Astrocyte (in vitro differentiated cells and primary cell): Measurements from ENCODE around the gene FUT7. TPM values are rescaled to one million over a fixed set of nuclear protein-coding genes. Genes with fewer than 3 reads are reported as not detected.

Experiments used
- DNase-seq: peaks from one replicate; pipeline ENCODE4 v3.0.0-alpha.2; 2010; ENCODE audit warnings: low read depth
- FAIRE-seq: peaks from 2 replicates; lab custom pipeline; 2011; peaks lifted over from hg19 to GRCh38; lab: Jason Lieb, UNC
- H2AFZ ChIP-seq: 2 replicates; pipeline ENCODE4 v1.6.0; 2012; ENCODE audit warnings: low read depth, low read length, inconsistent platforms
- H3K27ac ChIP-seq: 2 replicates; pipeline ENCODE4 v1.5.1; 2011; ENCODE audit warnings: low read depth, low read length, inconsistent platforms
- H3K27me3 ChIP-seq: 2 replicates; pipeline ENCODE4 v1.6.0; 2011; ENCODE audit warnings: low read length, inconsistent platforms; ENCODE audit not compliant: insufficient read depth
- H3K36me3 ChIP-seq: 2 replicates; pipeline ENCODE4 v1.5.1; 2011; ENCODE audit warnings: low read length, inconsistent platforms; ENCODE audit not compliant: insufficient read depth
- H3K4me1 ChIP-seq: 2 replicates; pipeline ENCODE4 v1.5.1; 2011; ENCODE audit warnings: low read length, inconsistent platforms; ENCODE audit not compliant: insufficient read depth
- H3K4me2 ChIP-seq: 2 replicates; pipeline ENCODE4 v1.6.0; 2012; ENCODE audit warnings: low read length, inconsistent platforms
- H3K4me3 ChIP-seq: 2 replicates; pipeline ENCODE4 v1.5.1; 2011; ENCODE audit warnings: low read depth, mild to moderate bottlenecking, low read length, inconsistent platforms; ENCODE audit not compliant: insufficient read depth
- H3K79me2 ChIP-seq: 2 replicates; pipeline ENCODE4 v1.6.0; 2012; ENCODE audit warnings: mild to moderate bottlenecking, low read length, inconsistent platforms; ENCODE audit not compliant: insufficient read depth
- H3K9ac ChIP-seq: 2 replicates; pipeline ENCODE4 v1.6.0; 2012; ENCODE audit warnings: mild to moderate bottlenecking, low read length, inconsistent platforms
- H3K9me3 ChIP-seq: 2 replicates; pipeline ENCODE4 v1.5.1; 2012; ENCODE audit warnings: low read depth, mild to moderate bottlenecking, low read length, inconsistent platforms; ENCODE audit not compliant: insufficient read depth
- H4K20me1 ChIP-seq: 2 replicates; pipeline ENCODE4 v1.6.0; 2012; ENCODE audit warnings: low read length, inconsistent platforms; ENCODE audit not compliant: insufficient read depth
- H3K27ac Mint-ChIP-seq: one replicate; pipeline ENCODE4 v1.8.0; 2021; ENCODE audit warnings: mild to moderate bottlenecking, mixed read lengths; ENCODE audit not compliant: unreplicated experiment
- H3K27me3 Mint-ChIP-seq: one replicate; pipeline ENCODE4 v1.8.0; 2021; ENCODE audit warnings: low read depth, mixed read lengths; ENCODE audit not compliant: unreplicated experiment
- H3K36me3 Mint-ChIP-seq: one replicate; pipeline ENCODE4 v1.8.0; 2021; ENCODE audit warnings: low read depth, mixed read lengths; ENCODE audit not compliant: unreplicated experiment
- H3K4me1 Mint-ChIP-seq: one replicate; pipeline ENCODE4 v1.8.0; 2021; ENCODE audit warnings: low read depth, mixed read lengths; ENCODE audit not compliant: unreplicated experiment
- H3K4me3 Mint-ChIP-seq: one replicate; pipeline ENCODE4 v1.8.0; 2021; ENCODE audit warnings: mild to moderate bottlenecking, moderate library complexity, mixed read lengths; ENCODE audit not compliant: unreplicated experiment
- H3K9me3 Mint-ChIP-seq: one replicate; pipeline ENCODE4 v1.8.0; 2021; ENCODE audit warnings: mild to moderate bottlenecking, mixed read lengths; ENCODE audit not compliant: unreplicated experiment
- EZH2 ChIP-seq: IDR thresholded peaks from 2 replicates; pipeline ENCODE4 v1.6.1; 2012; ENCODE audit warnings: mild to moderate bottlenecking, low read length, inconsistent platforms; ENCODE audit not compliant: insufficient read depth
- total RNA-seq: library from RNA; stranded (reverse); gene quantifications from 2 replicates; pipeline ENCODE4 v1.2.1, GENCODE V29; 2021
- TF ChIP-seq, protein P1 (sequence below): IDR thresholded peaks from 2 replicates; pipeline ENCODE4 v1.5.1; 2011; ENCODE audit warnings: low read depth, mild to moderate bottlenecking, inconsistent platforms, low read length, moderate library complexity; ENCODE audit not compliant: insufficient read depth

The FUT7 gene
- total RNA-seq, 1 donor from 2014 or later: not detected

DNA sequence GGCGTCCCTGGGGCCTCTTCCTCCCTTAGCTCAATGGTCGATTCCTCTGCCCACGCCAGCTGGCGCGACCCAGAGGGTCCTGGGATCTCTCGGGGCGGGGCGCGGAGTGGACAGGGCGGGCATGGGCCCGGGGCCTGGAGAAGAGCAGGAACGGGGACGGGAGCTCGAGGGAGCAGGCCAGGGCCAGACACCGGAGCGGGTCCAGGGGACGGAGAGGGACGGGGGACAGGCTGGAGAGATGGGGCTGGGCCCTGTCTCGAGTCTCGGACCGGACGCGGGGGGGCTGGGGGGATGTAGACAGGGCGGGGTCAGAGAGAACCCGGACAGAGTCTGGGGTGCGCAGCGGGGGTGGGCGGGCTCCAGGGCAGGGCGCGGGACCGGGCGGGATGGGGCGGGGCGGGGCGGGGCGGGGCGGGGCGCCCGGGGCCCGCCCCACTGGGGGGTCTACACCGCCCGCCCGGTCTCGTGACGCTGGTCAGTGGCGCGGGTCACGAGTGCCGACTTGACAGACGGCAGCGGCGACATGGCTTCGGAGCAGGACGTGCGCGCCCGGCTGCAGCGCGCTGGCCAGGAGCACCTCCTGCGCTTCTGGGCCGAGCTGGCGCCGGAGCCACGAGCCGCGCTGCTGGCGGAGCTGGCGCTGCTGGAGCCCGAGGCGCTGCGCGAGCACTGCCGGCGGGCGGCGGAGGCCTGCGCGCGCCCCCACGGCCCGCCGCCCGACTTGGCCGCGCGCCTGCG lies 45.3 kb upstream of the FUT7 start, which contains the start of gene UAP1L1:
TSS of gene UAP1L1 (plus strand) at position 508 of the 738 bp plus-strand sequence. CDS start at position 524, 16 bp downstream.
- H3K27me3 Mint-ChIP-seq: peaks cover 33% of the 10 kb centered on the region
- H3K36me3 Mint-ChIP-seq: peaks cover 6% of the 10 kb centered on the region
- TF ChIP-seq, protein P1, sequence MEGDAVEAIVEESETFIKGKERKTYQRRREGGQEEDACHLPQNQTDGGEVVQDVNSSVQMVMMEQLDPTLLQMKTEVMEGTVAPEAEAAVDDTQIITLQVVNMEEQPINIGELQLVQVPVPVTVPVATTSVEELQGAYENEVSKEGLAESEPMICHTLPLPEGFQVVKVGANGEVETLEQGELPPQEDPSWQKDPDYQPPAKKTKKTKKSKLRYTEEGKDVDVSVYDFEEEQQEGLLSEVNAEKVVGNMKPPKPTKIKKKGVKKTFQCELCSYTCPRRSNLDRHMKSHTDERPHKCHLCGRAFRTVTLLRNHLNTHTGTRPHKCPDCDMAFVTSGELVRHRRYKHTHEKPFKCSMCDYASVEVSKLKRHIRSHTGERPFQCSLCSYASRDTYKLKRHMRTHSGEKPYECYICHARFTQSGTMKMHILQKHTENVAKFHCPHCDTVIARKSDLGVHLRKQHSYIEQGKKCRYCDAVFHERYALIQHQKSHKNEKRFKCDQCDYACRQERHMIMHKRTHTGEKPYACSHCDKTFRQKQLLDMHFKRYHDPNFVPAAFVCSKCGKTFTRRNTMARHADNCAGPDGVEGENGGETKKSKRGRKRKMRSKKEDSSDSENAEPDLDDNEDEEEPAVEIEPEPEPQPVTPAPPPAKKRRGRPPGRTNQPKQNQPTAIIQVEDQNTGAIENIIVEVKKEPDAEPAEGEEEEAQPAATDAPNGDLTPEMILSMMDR: no peak
- no peak within 1 kb of the TSS for H3K27ac Mint-ChIP-seq
- H3K4me2 ChIP-seq: peak within 1 kb of the TSS; percentile 89
- H3K4me1 ChIP-seq: peaks cover 12% of the 10 kb centered on the region
- DNase-seq (peak; percentile 34), FAIRE-seq (no peak)
- peak within 1 kb of the TSS; percentile 64 for H3K4me3 ChIP-seq
- H3K4me3 Mint-ChIP-seq: peak within 1 kb of the TSS; percentile 73
- H3K9me3 ChIP-seq: no peaks in the 10 kb centered on the region
- no peaks in the 10 kb centered on the region for H3K27me3 ChIP-seq
- no peak within 1 kb of the TSS for H3K27ac ChIP-seq
- no peaks in the 10 kb centered on the region for H3K4me1 Mint-ChIP-seq
- H2AFZ ChIP-seq: peak within 1 kb of the TSS; percentile 69
- peaks cover 3% of the 10 kb centered on the region for H3K36me3 ChIP-seq
- no peaks in the 10 kb centered on the region for H3K9me3 Mint-ChIP-seq
- H3K79me2 ChIP-seq: peaks cover 8% of the 10 kb centered on the region
- peaks cover 18% of the 10 kb centered on the region for H4K20me1 ChIP-seq
- H3K9ac ChIP-seq: peak within 1 kb of the TSS; percentile 64

DNA sequence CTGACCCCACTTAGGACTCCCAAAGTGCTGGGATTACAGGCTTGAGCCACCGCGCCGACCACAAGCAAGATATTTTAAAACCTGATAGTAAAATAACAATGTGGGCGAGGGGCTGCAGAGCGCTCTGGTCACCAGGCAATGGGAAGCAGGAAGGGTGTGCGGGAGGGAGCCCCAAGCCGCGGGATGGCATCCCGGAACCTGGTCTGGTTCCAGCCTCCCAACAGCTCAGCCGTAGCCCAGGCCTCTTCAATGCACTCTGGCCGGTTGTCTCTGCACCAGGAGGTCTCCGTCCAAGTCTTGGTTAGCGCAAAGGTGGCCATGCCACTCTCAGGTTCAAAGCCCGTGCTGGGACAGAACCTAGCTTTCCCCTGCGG lies 44.7 kb upstream of the FUT7 start:
- Histone ChIP-seq H3K27ac (no peak overlapping the region), H3K36me3 (peaks cover 3% of the 10 kb centered on the region), H3K4me3 (peak overlapping the region; percentile 42), H3K9me3 (no peaks in the 10 kb centered on the region), H4K20me1 (peaks cover 18% of the 10 kb centered on the region), H3K4me2 (peak overlapping the region; percentile 89), H3K4me1 (peaks cover 10% of the 10 kb centered on the region), H2AFZ (peak overlapping the region; percentile 63), H3K79me2 (peaks cover 8% of the 10 kb centered on the region), H3K27me3 (no peaks in the 10 kb centered on the region), H3K9ac (peak overlapping the region; percentile 52)
- peaks cover 3% of the 10 kb centered on the region for H3K36me3 Mint-ChIP-seq
- no peaks in the 10 kb centered on the region for H3K4me1 Mint-ChIP-seq
- H3K9me3 Mint-ChIP-seq: no peaks in the 10 kb centered on the region
- DNase-seq (no peak), FAIRE-seq (no peak)
- H3K27me3 Mint-ChIP-seq: peaks cover 33% of the 10 kb centered on the region
- TF ChIP-seq EZH2: no peak
- TF ChIP-seq, protein P1: no peak
- peak overlapping the region; percentile 66 for H3K4me3 Mint-ChIP-seq
- H3K27ac Mint-ChIP-seq: no peak overlapping the region

DNA sequence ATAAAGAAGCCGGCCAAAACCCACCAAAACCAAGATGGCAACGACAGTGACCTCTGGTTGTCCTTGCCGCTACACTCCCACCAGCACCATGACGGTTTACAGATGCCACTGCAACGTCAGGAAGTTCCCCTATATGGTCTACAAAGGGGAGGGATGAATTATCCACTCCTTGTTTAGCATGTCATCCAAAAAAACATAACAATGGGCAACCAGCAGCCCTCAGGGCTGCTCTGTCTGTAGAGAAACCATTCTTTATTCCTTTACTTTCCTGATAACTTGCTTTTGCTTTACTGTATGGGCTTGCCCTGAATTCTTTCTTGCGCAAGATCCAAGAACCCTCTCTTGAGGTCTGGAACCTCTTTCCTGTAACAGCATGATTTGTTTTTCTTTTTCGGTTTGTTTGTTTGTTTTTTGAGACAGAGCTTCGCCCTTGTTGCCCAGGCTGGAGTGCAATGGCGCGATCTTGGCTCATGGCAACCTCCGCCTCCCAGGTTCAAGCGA lies 43.4 kb upstream of the FUT7 start:
- Histone ChIP-seq H3K9ac (no peak overlapping the region), H4K20me1 (peaks cover 18% of the 10 kb centered on the region), H3K4me1 (peaks cover 16% of the 10 kb centered on the region), H3K36me3 (no peaks in the 10 kb centered on the region), H3K79me2 (peaks cover 8% of the 10 kb centered on the region), H3K4me2 (no peak overlapping the region), H3K9me3 (no peaks in the 10 kb centered on the region), H2AFZ (no peak overlapping the region), H3K27me3 (no peaks in the 10 kb centered on the region), H3K4me3 (no peak overlapping the region), H3K27ac (no peak overlapping the region)
- H3K9me3 Mint-ChIP-seq: no peaks in the 10 kb centered on the region
- TF ChIP-seq EZH2: no peak
- TF ChIP-seq, protein P1: no peak
- no peaks in the 10 kb centered on the region for H3K4me1 Mint-ChIP-seq
- peaks cover 5% of the 10 kb centered on the region for H3K36me3 Mint-ChIP-seq
- no peak for FAIRE-seq
- no peak overlapping the region for H3K4me3 Mint-ChIP-seq
- peaks cover 35% of the 10 kb centered on the region for H3K27me3 Mint-ChIP-seq
- H3K27ac Mint-ChIP-seq: no peak overlapping the region
- no peak for DNase-seq
